ENCODE data around the gene MFGE8.
"Not testable (repeated sequence)": the region's sequence is repeated elsewhere in the genome, so short reads cannot be mapped to it uniquely, and the experiment has no call there.

The MFGE8 gene

DNA sequence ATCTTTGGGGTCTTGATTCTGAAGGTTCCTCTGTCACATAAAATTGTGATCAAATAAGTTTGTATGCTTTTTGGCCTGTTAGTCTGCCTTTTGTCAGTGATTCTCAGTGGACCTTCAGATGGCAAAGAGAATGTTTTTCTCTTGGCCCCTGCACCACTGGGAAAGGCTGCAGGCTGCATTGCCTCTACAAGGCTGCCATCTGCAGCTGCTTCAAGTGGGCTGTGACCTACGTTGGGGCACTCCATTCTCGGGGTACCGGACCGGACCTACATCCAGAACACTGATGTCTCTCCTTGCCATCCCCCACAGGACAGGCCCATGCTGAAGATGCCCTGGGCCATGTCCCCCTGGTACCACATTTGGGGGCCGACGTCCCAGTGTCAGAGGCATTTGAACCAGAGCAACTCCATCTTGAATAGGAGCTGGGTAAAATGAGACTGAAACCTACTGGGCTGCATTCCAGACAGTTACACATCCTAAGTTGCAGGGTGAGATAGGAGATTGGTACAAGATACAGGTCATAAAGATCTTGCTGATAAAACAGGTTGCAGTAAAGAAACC lies 37.5 kb upstream of the MFGE8 start:
- TF ChIP-seq, protein P1, sequence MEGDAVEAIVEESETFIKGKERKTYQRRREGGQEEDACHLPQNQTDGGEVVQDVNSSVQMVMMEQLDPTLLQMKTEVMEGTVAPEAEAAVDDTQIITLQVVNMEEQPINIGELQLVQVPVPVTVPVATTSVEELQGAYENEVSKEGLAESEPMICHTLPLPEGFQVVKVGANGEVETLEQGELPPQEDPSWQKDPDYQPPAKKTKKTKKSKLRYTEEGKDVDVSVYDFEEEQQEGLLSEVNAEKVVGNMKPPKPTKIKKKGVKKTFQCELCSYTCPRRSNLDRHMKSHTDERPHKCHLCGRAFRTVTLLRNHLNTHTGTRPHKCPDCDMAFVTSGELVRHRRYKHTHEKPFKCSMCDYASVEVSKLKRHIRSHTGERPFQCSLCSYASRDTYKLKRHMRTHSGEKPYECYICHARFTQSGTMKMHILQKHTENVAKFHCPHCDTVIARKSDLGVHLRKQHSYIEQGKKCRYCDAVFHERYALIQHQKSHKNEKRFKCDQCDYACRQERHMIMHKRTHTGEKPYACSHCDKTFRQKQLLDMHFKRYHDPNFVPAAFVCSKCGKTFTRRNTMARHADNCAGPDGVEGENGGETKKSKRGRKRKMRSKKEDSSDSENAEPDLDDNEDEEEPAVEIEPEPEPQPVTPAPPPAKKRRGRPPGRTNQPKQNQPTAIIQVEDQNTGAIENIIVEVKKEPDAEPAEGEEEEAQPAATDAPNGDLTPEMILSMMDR (IDR thresholded peaks at IDR 0.05) = no peak
- Mint-ChIP-seq H3K4me1 (peaks cover 17% of the 10 kb centered on the region), H3K9me3 (peaks cover 17% of the 10 kb centered on the region), H3K4me3 (no peak overlapping the region), H3K36me3 (ENCODE audit: low read depth) (peaks cover 4% of the 10 kb centered on the region), H3K27ac (no peak overlapping the region), H3K27me3 (ENCODE audit: low read depth, poor library complexity) (peaks cover 3% of the 10 kb centered on the region)
- no peak for DNase-seq

DNA sequence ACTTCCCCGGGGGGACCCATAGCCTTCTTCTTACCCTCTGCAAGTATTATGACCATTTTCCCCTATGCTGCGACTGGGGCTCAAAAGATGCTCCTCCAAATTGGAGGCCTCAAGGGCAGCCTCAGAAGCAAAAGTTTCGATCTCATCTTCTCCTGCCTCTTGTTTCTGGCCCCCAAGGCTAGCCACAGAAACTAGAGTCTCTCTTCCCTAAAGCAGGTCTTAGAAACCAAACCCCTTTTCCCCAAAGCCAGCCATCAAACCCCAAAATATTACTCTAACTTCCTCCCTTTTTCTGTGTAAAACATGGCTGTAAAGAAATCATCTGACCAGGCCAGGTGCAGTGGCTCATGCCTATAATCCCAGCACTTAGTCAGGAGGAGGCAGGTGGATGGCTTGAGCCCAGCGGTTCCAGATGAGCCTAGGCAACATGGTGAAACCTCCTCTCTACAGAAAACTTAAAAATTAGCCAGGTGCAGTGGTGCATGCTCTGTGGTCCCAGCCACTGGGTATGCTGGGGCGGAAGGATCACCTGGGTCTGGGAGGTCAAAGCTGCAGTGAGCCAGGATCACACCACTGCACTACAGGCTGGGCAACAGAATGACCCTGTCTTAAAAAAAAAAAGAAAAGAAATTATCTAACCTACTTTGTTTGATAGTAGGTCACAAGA lies 36.7 kb upstream of the MFGE8 start:
- peaks cover 13% of the 10 kb centered on the region for H3K4me1 Mint-ChIP-seq
- H3K27me3 Mint-ChIP-seq (ENCODE audit: low read depth, poor library complexity) = peaks cover 3% of the 10 kb centered on the region
- peaks cover 17% of the 10 kb centered on the region for H3K9me3 Mint-ChIP-seq
- H3K27ac Mint-ChIP-seq = no peak overlapping the region
- H3K4me3 Mint-ChIP-seq = no peak overlapping the region
- H3K36me3 Mint-ChIP-seq (ENCODE audit: low read depth) = peaks cover 4% of the 10 kb centered on the region
- TF ChIP-seq, protein P1 (IDR thresholded peaks at IDR 0.05) = no peak
- DNase-seq = no peak

DNA sequence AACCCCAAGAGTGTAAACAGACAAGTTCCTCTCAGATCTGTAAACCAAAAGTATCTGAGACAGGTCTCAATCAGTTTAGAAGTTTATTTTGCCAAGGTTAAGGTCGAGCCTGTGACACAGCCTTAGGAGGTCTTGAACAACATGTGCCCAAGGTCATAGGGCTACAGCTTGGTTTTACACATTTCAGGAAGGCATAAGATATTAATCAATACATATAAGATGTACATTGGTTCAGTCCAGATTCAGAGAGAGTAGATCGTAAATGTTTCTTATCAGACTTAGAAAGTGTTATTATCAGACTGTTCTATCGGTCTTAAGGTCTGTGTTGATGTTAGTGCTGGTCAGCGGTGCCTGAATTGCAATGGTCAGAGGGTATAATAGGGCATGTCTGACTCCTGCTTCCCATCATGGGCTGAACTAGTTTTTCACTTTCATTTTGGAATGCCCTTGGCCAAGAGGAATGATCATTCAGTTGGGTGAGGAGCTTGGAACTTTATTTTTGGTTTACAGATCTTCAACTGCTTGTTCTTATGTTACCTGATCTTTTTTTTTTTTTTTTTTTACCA lies 27.0 kb upstream of the MFGE8 start:
- Mint-ChIP-seq H3K36me3 (ENCODE audit: low read depth) (peaks cover 11% of the 10 kb centered on the region), H3K27me3 (ENCODE audit: low read depth, poor library complexity) (no peaks in the 10 kb centered on the region), H3K27ac (no peak overlapping the region), H3K4me1 (peaks cover 6% of the 10 kb centered on the region), H3K4me3 (no peak overlapping the region), H3K9me3 (peaks cover 33% of the 10 kb centered on the region)
- no peak for DNase-seq
- TF ChIP-seq, protein P1 (IDR thresholded peaks at IDR 0.05) = no peak

DNA sequence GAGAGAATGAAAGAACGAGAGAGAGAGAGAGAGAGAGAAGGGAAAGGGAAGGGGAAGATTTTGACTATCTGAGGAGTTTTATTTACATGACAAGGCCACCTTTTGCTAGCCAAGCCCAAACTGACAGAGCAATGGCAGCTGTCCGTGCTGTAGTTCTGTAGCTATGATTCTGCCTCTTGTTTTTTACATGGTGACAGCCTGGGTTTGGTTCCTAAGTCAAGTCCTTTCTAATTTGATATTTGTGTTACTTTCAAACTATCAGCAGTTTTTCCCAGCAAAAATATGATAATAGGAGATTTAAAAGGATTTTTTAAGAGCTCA lies 26.3 kb upstream of the MFGE8 start:
- Mint-ChIP-seq H3K27ac (no peak overlapping the region), H3K36me3 (ENCODE audit: low read depth) (peaks cover 11% of the 10 kb centered on the region), H3K27me3 (ENCODE audit: low read depth, poor library complexity) (no peaks in the 10 kb centered on the region), H3K4me1 (peaks cover 6% of the 10 kb centered on the region), H3K9me3 (peaks cover 40% of the 10 kb centered on the region), H3K4me3 (no peak overlapping the region)
- no peak for DNase-seq
- TF ChIP-seq, protein P1 (IDR thresholded peaks at IDR 0.05) = no peak

DNA sequence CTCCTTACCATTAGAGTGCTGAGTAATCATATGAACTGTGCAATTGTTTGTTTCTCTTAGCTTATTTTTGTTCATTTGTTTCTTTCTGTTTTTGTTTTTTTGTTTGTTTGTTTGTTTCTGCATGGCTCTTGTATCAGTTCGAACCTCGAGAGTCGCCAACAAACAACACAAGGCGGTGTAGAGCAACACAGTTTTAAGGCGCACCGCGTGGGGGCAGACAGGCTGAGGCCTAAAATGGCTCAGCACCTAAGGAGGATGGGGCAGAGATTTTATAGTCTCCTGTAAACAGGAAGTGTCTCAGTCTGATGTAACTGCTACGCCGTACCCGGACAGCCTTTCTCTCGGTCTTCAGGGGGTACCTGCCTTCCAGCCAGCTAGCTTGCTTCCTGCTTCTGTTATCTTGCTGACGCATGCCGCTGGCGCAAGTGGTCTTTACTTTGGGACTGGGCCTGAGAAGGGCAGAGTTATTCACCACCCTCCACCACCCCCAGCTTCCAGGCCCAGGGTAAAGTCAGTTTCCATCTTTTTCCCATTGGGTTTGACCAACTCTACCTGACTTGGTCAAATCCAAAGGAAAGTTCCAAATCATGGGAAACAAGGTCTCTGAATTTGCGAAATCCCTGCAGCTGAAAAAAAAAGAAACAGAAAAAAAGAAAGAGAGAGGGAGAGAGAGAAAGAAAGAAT lies 25.8 kb upstream of the MFGE8 start:
- Mint-ChIP-seq H3K9me3 (peaks cover 45% of the 10 kb centered on the region), H3K27me3 (ENCODE audit: low read depth, poor library complexity) (no peaks in the 10 kb centered on the region), H3K36me3 (ENCODE audit: low read depth) (peaks cover 15% of the 10 kb centered on the region), H3K4me1 (peaks cover 6% of the 10 kb centered on the region), H3K4me3 (no peak overlapping the region), H3K27ac (no peak overlapping the region)
- TF ChIP-seq, protein P1 (IDR thresholded peaks at IDR 0.05) = no peak
- no peak for DNase-seq

DNA sequence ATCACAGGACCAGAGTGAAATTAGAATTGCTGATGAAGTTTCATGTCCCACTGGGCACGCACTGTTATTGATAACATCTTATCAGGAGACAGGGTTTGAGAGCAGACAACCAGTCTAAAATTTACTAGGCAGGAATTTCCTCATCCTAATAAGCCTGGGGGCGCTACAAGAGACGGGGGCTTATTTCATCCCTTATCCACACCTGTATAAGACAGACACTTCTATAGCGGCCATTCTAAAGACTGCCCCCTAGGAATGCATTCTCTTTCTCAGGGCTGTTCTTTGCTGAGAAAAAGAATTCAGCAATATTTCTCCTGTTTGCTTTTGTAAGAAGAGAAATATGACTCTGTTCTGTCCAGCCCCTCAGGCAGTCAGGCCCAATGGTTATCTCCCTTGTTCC lies 21.3 kb upstream of the MFGE8 start:
- not testable (repeated sequence) for H3K36me3 Mint-ChIP-seq (ENCODE audit: low read depth); H3K4me3 Mint-ChIP-seq; H3K27me3 Mint-ChIP-seq (ENCODE audit: low read depth, poor library complexity); H3K27ac Mint-ChIP-seq; DNase-seq
- Mint-ChIP-seq H3K4me1 (peaks cover 12% of the 10 kb centered on the region), H3K9me3 (peaks cover 54% of the 10 kb centered on the region)

Measured in nephron progenitor cell (in vitro differentiated cells).